H4 (cell line): ENCODE measurements around the gene LMF1. TPM values are rescaled to one million over a fixed set of nuclear protein-coding genes. Genes with fewer than 3 reads are reported as not detected.
A peak's percentile ranks its signal among the peaks of the same experiment; 100 is the strongest.
"Not testable (repeated sequence)": the region's sequence is repeated elsewhere in the genome, so short reads cannot be mapped to it uniquely, and the experiment has no call there.

Experiments
- DNase-seq: peaks from one replicate; pipeline ENCODE4 v3.0.0-alpha.2; 2015; ENCODE audit warnings: low spot score
- total RNA-seq: library from RNA; depleted of rRNA; stranded (reverse); fragments of >200 nt; shearing (Covaris generic); gene quantifications from 2 replicates; pipeline ENCODE4 v1.2.3, GENCODE V29; 2014

LMF1 gene
- total RNA-seq, 1 experiment from 2014 or later, result 31.1 TPM

DNA sequence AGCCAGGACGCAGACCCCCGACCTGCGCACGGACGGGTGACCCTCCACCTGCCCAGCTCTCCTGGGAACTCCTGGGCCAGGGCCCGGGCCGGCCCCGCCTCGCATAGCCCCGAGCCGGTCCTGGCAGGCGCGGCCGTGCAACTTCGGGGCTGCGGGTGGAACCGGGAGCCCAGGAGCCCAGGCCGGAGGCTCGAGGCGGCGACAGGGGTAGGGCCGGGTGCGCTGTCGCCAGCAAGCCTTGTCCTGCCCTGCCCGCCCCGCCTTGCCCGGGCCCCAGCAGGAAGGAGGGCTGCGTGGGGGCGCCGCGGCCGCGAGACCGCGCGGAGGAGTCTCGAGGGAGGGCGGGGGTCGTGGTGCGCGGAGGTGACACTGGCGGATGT lies 408 bp downstream of the LMF1 start:
- no peak for DNase-seq

DNA sequence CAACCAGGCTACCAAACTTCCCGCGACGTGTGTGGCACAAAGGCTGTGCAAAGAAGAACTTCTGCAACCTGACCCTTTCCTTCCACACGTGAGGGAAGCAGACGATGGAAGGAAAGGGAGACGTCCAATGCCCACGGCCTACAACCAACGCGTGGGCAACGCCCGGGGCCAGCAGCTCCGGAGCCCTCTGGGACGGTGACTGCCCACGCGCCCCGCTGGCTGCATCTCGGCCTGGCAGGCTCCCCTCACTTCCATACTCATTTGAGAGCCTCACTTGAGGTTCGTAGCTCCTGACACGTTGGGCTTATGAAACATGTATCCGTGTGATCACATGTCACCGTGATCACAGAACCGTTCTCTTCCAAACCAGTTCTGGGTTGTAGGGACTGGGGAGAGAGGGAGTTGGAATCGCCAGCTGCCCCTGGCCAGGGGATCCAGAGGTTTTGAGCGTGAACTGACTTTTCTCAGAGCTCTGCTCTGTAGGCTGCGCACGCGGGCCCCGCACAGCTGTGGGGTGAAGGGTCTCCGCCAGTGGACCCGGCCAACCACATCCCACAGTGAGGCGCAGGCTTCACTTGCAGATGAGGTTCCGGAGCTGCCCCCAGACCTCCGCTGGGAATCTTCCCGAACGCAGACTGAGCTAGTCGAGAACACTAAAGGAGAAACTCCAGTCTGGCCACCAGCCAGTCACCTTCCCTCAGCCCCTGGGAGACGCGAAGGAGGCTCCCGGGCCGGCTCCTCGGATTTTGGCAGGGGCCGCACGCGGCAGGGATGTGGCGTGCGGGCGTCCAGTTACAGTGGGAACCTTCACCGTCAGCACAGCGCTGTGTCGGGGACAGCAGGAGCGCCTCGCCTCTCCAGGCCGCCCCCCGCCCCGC lies 1.0 kb downstream of the LMF1 start:
- DNase-seq, result no peak

DNA sequence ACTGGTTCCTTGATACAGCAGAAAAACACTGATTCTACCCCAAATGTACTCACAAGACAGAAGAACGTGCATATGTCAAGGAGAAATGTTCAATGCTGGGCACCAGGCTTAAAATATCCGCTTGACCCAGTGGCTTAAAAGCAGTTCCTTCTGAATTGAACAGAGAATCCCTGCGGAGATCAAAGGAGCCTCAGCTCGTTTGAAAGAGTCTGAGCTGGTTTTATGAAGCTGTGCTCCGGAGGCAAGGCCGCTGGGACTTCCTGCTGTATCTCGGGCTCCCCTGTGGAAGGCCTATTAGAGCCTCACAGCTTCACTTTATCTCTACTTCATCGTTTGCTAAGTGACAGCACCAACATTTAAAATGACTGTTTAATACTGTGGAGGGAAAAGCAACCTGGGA lies 2.2 kb downstream of the LMF1 start:
- DNase-seq, result no peak

DNA sequence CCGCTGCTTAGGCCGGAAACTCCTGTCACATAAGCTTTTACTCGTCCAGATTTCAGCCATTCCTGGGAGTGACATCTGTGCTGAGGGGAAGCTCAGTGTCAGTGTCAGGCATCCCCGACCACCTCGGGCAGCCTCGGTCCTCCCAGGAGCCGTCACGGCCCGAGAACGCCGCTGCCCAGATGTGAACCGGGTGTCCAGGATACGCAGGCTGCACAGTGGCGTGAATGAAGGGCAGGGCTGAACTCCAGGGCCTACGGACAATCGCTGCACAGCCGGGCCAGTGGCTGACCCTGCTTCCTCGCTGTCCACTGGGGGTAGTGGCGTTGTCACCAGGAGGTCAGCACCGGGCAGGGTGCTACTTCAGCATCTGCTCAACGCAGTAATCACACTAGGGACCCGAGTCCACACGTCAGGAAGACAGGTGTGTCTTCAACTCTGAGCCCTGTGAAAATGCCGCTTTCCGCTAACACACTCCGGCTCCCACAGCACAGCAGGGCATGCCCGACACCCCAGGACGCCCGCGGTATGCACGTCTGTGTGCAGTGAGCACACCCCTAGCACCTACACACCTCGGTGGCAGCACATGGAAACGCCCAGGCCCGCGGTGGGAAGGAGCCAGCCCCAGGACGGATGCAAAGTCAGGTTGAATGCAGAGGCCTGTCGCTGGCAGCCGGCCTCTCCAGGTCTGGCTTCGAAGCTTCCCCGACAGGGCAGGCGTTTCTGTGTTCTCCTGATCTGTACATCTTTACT lies 3.1 kb downstream of the LMF1 start:
- DNase-seq, result no peak

DNA sequence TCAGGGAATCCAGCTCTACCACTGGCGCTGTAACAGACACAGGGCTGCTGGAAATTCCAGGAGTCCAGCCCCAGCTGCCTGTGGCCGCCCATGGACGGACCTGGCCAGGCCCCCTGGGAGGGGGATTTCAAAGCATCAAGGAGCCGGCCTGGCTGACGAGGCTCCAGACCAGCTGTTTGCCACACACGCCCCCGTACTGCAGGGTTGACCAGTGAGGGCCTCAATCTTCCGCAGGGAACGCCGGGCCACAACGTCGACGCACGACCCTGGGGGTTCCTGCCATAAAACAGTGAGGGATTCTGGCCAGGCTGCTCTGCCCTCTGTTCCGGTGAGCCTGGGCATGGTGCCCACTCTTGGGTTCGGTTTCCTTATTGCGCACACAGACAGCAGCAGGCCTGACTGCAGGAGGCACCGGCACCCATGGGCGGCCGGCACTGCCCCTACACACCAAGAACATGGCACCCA lies 3.7 kb downstream of the LMF1 start:
- DNase-seq, result no peak

DNA sequence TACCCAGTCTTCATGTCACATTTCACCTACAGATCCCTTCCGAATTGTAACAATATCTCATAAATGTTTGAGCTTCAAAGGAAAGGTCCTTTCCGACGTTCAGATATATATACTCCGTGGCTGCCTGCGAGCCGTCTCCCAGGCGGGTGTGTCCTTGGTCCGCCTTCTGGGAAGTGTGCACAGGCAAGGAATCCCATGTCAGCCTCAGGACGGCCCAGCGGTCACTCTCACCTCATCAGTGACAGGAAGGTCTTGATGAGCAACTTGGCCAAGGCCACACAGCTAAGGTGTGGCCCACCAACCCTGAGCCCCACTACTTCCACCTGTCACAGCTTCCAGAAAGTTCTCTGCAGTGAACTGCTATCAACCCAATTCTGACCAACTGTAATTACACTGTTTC lies 4.3 kb downstream of the LMF1 start:
- no peak for DNase-seq

DNA sequence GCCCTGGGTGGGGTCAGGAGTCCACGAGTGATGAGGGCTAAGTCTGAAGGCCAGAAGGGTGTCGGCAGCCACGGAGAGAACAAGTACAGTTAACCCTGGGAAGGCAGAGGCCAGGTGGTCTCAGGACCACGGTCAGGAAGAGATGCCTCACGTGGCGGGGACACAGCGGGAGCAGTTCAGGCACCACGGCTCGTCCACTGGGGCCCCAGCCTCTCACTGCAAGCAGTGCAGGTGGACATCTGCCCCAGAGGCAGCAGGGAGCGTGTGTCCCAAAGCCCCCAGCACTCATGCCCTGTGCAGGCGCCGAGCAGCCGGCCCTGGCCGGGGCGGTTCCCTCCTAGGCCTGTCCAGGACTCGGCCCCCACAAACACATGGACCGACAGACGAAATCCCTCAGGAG lies 4.7 kb downstream of the LMF1 start:
- DNase-seq, result no peak

DNA sequence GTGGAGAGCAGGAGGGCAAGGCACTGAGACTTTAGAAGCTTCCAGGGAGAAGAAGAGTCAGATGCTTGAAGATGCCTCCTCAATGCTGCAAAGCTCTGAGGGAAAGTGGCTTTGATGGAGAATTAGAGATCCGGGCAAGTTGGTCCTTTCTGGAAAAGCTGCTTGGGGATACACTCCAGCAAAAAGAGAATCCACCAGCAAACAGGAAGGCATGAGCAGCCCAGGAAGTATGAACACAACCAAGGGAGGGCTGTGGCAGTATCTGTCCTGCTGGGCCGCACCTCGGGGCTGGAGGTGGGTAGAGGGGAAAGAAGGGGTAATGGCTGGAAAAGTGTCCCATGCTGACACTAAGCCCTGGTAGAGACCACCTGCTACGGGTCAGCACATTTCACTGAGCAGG lies 5.3 kb downstream of the LMF1 start:
- DNase-seq, result no peak

DNA sequence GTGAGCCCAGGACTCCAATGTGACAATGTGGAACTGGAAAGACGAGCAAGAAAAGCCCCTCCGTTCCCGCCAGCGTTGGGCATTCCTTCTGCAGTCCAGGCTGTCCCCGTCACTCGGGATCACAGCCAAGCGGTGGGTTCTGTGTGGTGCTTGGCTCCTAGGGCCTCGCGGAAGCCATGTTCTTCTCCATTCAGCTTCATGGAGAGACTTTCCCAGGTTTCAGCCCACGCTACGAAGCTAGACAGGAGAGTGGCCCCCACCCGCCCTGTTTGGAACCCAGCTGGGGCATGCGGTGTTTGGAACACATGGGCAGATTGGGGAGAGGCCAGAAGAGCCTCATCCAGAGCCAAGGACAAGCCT lies 5.8 kb downstream of the LMF1 start:
- DNase-seq, result no peak

DNA sequence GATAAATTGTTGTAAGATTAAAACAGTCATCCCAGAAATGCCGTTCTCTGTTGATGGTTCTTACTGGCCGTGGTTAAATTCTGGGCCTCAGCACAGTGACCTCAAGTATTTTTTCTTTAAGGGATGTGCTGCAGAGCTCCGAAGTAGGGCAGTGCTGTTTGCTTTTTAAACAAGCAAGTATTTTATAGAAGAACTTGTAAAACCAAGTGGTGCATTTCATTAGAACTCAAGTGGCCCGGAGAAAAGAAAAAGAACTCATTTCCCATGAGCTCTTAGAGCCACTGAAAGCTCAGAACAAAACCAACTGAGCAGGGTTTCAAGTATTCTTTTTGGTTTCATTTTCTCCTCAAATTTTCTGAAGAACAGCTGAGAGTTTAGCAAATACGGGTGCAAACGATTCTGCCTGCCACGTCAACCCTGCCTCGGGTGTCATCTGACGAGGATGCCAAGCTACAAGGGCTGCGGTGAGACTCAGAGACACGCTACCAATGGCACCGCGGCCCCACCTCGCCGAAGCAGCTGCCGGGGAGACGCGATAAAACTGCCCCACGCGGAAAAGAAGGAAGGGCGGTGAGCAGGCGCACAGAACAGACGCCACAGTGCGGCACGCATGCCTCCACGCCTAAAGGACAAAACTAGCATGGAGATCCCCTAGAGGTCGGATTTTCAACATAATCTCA lies 6.3 kb downstream of the LMF1 start:
- peak; percentile 40 for DNase-seq

DNA sequence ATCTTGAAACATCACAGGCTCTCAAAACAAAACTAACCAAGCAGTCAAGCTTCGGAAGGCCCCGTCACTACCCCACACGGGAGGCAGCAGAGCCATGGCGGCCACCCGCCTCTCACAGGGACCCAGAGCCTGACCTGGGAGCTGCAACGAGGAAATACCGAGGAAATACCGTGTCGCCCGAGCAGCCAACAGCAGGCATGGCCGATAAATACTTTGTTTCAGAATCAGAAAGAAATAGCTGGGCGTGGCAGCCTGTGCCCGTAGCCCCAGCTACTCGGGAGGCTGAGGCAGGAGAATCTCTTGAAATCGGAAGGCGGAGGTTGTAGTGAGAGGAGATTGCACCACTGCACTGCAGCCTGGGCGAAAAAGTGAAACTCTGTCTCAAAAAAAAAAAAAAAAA lies 6.9 kb downstream of the LMF1 start:
- no peak for DNase-seq

DNA sequence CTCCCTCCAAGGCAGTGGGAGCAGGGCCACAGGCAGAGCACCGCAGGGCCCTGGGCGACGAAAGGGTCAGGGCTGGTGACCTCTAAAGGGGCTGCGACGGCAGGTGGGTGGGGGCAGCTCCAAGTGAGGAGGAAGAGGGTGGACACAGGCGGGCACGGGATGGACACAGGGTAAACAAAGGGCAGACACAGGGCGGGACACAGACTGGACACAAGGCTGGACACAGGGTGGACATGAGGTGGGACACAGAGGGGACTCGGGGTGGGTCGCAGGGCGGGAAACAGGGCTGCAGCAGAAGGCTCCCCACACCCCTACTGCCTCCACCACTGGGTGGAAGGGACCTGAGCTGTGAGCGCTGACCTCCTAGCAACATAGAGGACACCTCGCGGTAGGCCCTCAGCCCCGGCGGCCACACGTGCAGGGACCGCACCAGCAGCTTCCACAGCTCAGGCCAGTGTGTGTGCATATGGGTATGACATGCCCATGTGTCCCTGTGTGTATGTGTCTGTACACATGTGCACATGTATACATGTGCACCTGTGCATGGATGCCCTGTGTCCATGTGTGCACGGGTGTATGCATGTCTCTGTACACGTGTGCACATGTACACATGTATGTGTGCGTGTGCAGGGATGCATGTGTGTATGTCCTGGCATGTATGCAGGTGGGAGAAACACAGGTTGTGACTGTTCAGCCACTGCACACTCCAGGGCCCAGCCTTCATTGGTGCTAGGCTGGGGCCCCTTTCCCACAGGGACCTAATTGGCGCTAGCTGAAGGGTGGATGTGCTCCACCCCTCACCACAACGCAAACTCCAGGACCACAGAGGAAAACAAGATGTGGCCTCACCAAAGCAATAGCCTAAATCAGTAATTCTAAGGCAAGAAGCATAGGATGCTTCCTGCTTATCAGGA lies 7.6 kb downstream of the LMF1 start:
- DNase-seq, result no peak

DNA sequence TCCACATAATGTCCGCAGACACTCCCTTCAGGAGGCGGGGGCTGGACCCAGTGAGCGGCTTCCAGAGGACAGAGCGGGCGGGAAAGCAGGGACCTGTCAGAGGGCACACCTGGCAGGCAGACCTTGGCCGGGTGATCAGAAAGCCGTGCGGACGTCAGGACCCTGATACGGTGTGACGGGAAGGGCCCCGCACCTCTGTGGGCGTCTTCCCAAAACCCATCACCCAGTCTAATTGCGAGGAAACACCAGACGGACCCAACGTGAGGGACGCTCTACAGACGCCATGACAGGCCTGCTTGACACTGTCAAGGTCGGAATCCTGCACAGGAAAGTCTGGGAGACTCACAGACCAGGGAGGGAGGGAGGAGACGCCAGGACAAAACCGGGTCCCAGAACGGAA lies 8.4 kb downstream of the LMF1 start:
- DNase-seq, result no peak

DNA sequence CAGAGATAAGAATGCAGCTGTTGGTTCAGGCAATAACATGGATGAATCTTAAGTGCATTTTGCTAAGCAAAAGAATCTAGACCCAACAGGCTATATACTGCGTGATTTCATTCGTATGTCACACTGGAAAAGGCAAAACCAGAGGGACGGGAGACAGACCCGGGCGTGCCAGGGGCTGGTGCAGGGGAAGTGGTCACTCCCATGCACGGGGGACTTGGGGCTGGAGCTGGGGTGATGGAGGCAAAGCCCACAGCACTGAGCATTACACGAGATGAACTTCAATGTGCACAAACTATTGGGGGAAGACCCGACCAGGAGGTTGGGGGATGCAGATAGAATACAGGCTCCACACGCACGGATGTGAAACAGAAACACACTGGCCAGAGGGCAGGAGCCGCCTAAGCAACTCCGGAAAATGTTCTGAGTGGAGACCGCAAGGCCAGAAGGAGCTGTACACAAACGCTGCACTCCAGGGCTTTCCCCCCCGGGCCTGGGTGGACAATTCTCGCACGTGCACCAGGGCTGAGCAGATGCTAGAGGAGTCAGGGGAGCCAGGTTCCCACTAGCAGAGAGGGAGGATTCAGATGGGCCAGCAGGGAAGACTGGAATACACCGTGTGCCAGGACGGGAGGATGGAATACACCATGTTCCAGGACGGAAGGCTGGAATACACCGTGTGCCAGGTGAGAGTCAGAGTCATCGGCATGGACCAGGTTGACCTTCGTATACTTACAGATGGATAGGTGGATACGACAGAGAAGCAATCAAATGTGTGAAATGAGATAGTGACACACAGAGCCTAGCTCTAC lies 11.3 kb downstream of the LMF1 start:
- DNase-seq, result no peak

DNA sequence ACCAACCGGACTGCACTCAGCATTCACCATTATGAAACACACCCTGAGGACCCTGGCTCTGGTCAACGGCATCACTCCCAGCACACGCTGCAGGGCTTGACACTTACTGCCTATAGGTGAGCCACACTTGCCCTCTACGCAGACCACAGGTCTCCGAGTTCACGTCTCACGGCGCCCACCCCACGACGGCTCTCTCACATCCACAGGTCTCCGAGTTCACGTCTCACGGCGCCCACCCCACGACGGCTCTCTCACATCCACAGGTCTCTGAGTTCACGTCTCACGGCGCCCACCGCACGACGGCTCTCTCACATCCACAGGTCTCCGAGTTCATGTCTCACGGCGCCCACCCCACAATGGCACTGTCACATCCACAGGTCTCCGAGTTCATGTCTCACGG lies 15.0 kb downstream of the LMF1 start:
- not testable (repeated sequence) for DNase-seq

DNA sequence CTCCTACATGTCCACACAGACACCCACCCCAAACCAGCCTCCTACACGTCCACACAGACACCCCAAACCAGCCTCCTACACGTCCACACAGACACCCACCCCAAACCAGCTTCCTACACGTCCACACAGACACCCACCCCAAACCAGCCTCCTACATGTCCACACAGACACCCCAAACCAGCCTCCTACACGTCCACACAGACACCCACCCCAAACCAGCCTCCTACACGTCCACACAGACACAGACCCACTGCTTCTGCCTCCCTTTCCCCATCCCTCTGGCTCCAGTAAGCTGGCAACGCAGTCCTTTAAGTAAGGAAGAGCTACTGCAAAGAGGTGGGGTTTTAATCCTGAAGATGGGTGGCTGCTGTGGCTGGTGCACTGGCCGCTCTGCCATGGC lies 17.0 kb downstream of the LMF1 start:
- DNase-seq, result not testable (repeated sequence)

DNA sequence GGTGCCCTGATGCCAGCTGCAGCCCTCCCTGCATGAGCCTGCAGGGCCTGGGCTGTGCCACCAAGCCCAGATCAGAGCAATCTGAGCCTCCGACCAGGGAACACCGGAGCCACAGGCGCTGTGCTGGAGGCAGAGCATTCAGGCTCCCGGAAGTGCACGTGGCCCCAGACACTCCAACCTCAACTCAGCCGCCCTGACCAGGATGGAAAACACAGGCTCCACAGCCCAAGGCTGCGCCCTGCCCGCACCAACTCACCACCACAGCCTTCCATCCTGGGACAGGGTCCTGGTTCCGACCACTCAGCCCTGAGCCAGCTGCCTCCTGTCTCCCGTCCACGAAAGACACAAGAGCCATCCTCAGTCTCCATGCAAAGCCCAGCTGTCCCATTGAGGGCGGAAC lies 18.5 kb downstream of the LMF1 start:
- no peak for DNase-seq

DNA sequence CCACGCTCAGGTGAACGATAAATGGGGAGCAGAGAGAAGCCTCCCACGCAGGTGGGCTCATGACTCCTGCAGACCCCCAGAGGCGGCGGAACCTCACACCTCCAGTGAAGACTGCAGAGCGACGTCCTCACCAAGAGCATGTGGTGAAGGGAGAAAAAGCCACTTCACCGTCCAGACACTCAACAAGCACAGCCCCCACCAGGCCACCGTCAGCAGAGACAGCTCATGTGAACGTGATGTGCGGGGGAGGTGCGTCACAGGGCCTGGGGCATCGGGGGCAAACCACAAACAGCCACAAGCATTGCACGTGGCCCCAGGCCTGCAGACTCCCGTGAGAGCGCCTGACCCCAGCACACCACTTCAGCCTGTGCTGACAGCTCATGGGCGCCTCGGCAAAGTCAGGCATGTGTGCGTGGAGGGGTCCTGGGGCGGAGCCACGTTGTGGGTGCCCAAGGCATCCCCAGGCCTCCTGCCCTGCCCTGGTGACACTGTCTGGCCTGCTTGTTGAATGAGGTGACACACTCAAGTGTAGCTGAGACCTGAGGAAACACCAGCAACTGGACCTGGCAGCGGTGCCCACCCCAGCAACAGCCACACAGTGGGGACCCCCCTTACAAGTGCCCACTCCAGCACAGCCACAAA lies 19.0 kb downstream of the LMF1 start:
- no peak for DNase-seq

DNA sequence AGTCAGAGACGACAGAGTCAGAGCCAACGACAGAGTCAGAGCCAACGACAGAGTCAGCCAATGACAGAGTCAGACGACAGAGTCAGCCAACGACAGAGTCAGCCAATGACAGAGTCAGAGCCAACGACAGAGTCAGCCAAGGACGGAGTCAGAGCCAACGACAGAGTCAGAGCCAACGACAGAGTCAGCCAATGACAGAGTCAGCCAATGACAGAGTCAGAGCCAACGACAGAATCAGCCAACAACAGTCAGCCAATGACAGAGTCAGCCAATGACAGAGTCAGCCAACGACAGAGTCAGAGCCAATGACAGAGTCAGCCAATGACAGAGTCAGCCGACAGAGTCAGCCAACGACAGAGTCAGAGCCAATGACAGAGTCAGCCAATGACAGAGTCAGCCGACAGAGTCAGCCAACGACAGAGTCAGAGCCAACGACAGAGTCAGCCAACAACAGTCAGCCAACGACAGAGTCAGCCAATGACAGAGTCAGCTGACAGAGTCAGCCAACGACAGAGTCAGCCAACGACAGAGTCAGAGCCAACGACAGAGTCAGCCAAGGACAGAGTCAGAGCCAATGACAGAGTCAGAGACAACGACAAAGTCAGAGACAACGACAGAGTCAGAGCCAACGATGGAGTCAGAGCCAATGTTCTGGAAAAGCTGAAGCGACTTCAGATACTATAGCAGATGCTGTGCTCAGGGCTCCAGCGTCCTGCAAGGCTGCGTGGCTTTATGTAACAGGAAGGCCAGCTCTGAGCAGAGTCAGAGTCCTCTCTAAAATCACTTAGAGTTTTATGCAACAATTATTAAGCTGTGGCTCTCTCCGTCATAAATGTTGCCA lies 19.8 kb downstream of the LMF1 start:
- DNase-seq, result not testable (repeated sequence)
